BE2C (cell line): ENCODE data around the gene CHD1.

Experiments used
- DNase-seq: peaks from one replicate; pipeline ENCODE4 v3.0.0-alpha.2; 2020
- H3K27me3 ChIP-seq: fragments of 250-450 bp; sonication (Bioruptor Pico); 2 replicates; pipeline ENCODE4 v1.5.1; 2020; ENCODE audit warnings: mild to moderate bottlenecking
- H3K36me3 ChIP-seq: fragments of 250-450 bp; sonication (Bioruptor Pico); 2 replicates; pipeline ENCODE4 v1.5.1; 2020; ENCODE audit warnings: mild to moderate bottlenecking
- H3K4me1 ChIP-seq: fragments of 250-450 bp; sonication (Bioruptor Pico); 2 replicates; pipeline ENCODE4 v1.5.1; 2020
- H3K4me3 ChIP-seq: 2 replicates; pipeline ENCODE4 v1.5.1; 2011; ENCODE audit warnings: low read depth, low read length
- H3K9me3 ChIP-seq: fragments of 250-450 bp; sonication (Bioruptor Pico); 2 replicates; pipeline ENCODE4 v1.5.1; 2020
- CTCF ChIP-seq: IDR thresholded peaks from 2 replicates; pipeline ENCODE4 v1.5.1; 2012; ENCODE audit warnings: mild to moderate bottlenecking, low read depth, low read length

The CHD1 gene

GRCh38 chr5:98921947-98922505 is 6.8 kb downstream of the CHD1 start:
- Histone ChIP-seq H3K27me3 (no peaks in the 10 kb centered on the region), H3K9me3 (no peaks in the 10 kb centered on the region), H3K4me1 (no peaks in the 10 kb centered on the region), H3K4me3 (no peak overlapping the region), H3K36me3 (peaks cover 82% of the 10 kb centered on the region)
- TF ChIP-seq CTCF = no peak
- no peak for DNase-seq

GRCh38 chr5:98917433-98917832 is 11.4 kb downstream of the CHD1 start:
- Histone ChIP-seq H3K27me3 (no peaks in the 10 kb centered on the region), H3K36me3 (peaks cover 73% of the 10 kb centered on the region), H3K4me1 (no peaks in the 10 kb centered on the region), H3K9me3 (no peaks in the 10 kb centered on the region), H3K4me3 (no peak overlapping the region)
- DNase-seq = no peak
- TF ChIP-seq CTCF = no peak

GRCh38 chr5:98916540-98916939 is 12.3 kb downstream of the CHD1 start:
- no peak for TF ChIP-seq CTCF

GRCh38 chr5:98913911-98914310 is 14.9 kb downstream of the CHD1 start:
- H3K4me1 ChIP-seq = peaks cover 8% of the 10 kb centered on the region; the same call in 1 of the 2 replicates
- peaks cover 51% of the 10 kb centered on the region for H3K36me3 ChIP-seq

More at GRCh38 chr5:98916540-98916939, 12.3 kb downstream of the CHD1 start:
- Histone ChIP-seq H3K9me3 (no peaks in the 10 kb centered on the region), H3K36me3 (peaks cover 69% of the 10 kb centered on the region), H3K4me1 (peaks cover 1% of the 10 kb centered on the region; the same call in 1 of the 2 replicates), H3K4me3 (no peak overlapping the region), H3K27me3 (no peaks in the 10 kb centered on the region)
- DNase-seq = no peak

GRCh38 chr5:98911280-98912040 is 17.3 kb downstream of the CHD1 start:
- Histone ChIP-seq H3K36me3 (peaks cover 32% of the 10 kb centered on the region), H3K9me3 (no peaks in the 10 kb centered on the region), H3K4me1 (peaks cover 13% of the 10 kb centered on the region; the same call in 1 of the 2 replicates), H3K4me3 (no peak overlapping the region), H3K27me3 (no peaks in the 10 kb centered on the region)
- no peak for TF ChIP-seq CTCF
- no peak for DNase-seq

More at GRCh38 chr5:98913911-98914310, 14.9 kb downstream of the CHD1 start:
- DNase-seq = no peak
- no peak for TF ChIP-seq CTCF
- Histone ChIP-seq H3K27me3 (no peaks in the 10 kb centered on the region), H3K9me3 (no peaks in the 10 kb centered on the region), H3K4me3 (no peak overlapping the region)

GRCh38 chr5:98909363-98909762 is 19.4 kb downstream of the CHD1 start:
- H3K4me1 ChIP-seq = peaks cover 13% of the 10 kb centered on the region; the same call in 1 of the 2 replicates
- H3K4me3 ChIP-seq = no peak overlapping the region
- TF ChIP-seq CTCF = no peak
- no peak for DNase-seq
- H3K36me3 ChIP-seq = peaks cover 28% of the 10 kb centered on the region
- H3K27me3 ChIP-seq = no peaks in the 10 kb centered on the region
- H3K9me3 ChIP-seq = no peaks in the 10 kb centered on the region
